ENCODE results near the gene ALLC.
"Not testable (repeated sequence)": the region's sequence is repeated elsewhere in the genome, so short reads cannot be mapped to it uniquely, and the experiment has no call there.

The ALLC gene

GRCh38 chr2:3654011-3654410 is 4.0 kb upstream of the ALLC start:
- no peak for DNase-seq (ENCODE audit: low read depth in 1 of 2, low spot score in 1 of 2)

GRCh38 chr2:3654531-3655225 is 3.3 kb upstream of the ALLC start:
- DNase-seq (ENCODE audit: low read depth in 1 of 2, low spot score in 1 of 2), result no peak

GRCh38 chr2:3655871-3656761 is 1.9 kb upstream of the ALLC start:
- no peak for DNase-seq (ENCODE audit: low read depth in 1 of 2, low spot score in 1 of 2)

GRCh38 chr2:3656762-3657721 is 958 bp upstream of the ALLC start:
- DNase-seq (ENCODE audit: low read depth in 1 of 2, low spot score in 1 of 2), result no peak

- DNase-seq (ENCODE audit: low read depth in 1 of 2, low spot score in 1 of 2), result no peak
These were observed 1.7 kb downstream of the ALLC start for GRCh38 chr2:3659447-3660432.

- not testable (repeated sequence) for DNase-seq (ENCODE audit: low read depth in 1 of 2, low spot score in 1 of 2)
These were observed 2.6 kb downstream of the ALLC start for GRCh38 chr2:3660640-3661039.

- DNase-seq (ENCODE audit: low read depth in 1 of 2, low spot score in 1 of 2), result no peak
These were observed 3.2 kb downstream of the ALLC start for GRCh38 chr2:3661149-3661660.

GRCh38 chr2:3662239-3662638 is 4.2 kb downstream of the ALLC start:
- no peak for DNase-seq (ENCODE audit: low read depth in 1 of 2, low spot score in 1 of 2)

GRCh38 chr2:3664118-3664517 is 6.1 kb downstream of the ALLC start:
- DNase-seq (ENCODE audit: low read depth in 1 of 2, low spot score in 1 of 2), result no peak

- DNase-seq (ENCODE audit: low read depth in 1 of 2, low spot score in 1 of 2), result no peak
These were observed 6.9 kb downstream of the ALLC start for GRCh38 chr2:3664925-3665324.

GRCh38 chr2:3665886-3666612 is 8.0 kb downstream of the ALLC start:
- no peak for DNase-seq (ENCODE audit: low read depth in 1 of 2, low spot score in 1 of 2)

- no peak for DNase-seq (ENCODE audit: low read depth in 1 of 2, low spot score in 1 of 2)
These were observed 8.6 kb downstream of the ALLC start for GRCh38 chr2:3666613-3666975.

- DNase-seq (ENCODE audit: low read depth in 1 of 2, low spot score in 1 of 2), result no peak
These were observed 9.2 kb downstream of the ALLC start for GRCh38 chr2:3667151-3667631.

- no peak for DNase-seq (ENCODE audit: low read depth in 1 of 2, low spot score in 1 of 2)
These were observed 11.7 kb downstream of the ALLC start for GRCh38 chr2:3669656-3670055.

- DNase-seq (ENCODE audit: low read depth in 1 of 2, low spot score in 1 of 2), result no peak
These were observed 12.4 kb downstream of the ALLC start for GRCh38 chr2:3670376-3670775.

- DNase-seq (ENCODE audit: low read depth in 1 of 2, low spot score in 1 of 2), result no peak
These were observed 12.9 kb downstream of the ALLC start for GRCh38 chr2:3670941-3671340.

GRCh38 chr2:3672861-3673678 is 15.1 kb downstream of the ALLC start:
- DNase-seq (ENCODE audit: low read depth in 1 of 2, low spot score in 1 of 2), result no peak
